ENCODE measurements around the gene NEXN. TPM values are rescaled to one million over a fixed set of nuclear protein-coding genes. Genes with fewer than 3 reads are reported as not detected.
"Not testable (repeated sequence)": the region's sequence is repeated elsewhere in the genome, so short reads cannot be mapped to it uniquely, and the experiment has no call there.

NEXN gene
- polyA plus RNA-seq, 1 donor, result 228 TPM

DNA sequence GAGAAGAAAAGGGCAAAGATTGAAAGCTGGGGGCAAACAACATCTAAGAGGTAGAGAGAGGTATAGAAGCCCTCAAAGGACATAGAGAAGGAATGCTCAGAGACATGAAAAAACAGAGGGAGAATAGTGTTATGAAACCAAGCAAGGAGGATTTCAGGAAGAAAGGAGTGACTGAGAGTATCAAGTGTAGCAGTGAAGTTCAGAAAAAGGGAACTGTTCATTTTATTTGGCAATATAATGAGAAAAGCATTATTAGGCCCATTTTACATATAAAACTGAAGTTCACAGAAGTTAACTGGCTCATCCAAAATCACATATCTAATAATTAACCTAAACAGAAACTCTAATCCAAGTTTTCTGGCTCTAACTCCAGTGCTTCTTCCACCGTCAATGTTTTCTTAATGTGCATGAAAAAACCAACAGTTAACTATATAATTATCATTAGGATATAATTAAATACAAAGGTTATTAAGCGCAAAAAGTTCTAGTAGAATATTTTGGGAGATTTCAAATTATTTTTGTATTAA is 17.7 kb downstream of the NEXN start:
- no peak for DNase-seq

DNA sequence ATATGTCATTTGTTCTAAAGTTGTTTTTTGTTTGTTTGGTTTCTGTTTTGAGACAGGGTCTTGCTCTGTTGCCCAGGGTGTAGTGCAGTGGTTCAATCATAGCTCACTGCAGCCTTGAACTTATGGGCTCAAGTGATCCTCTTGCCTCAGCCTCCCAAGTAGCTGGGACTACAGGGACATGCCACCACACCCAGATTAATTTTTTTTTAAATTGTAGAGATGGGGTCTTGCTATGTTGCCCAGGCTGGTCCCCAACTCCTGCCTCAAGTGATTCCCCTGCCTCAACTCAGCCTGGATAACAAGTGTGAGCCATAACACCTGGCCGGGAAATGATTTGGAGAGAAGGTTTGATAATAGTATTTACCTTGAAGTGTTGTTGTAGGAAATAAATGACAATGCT is 18.2 kb downstream of the NEXN start:
- DNase-seq, result no peak

DNA sequence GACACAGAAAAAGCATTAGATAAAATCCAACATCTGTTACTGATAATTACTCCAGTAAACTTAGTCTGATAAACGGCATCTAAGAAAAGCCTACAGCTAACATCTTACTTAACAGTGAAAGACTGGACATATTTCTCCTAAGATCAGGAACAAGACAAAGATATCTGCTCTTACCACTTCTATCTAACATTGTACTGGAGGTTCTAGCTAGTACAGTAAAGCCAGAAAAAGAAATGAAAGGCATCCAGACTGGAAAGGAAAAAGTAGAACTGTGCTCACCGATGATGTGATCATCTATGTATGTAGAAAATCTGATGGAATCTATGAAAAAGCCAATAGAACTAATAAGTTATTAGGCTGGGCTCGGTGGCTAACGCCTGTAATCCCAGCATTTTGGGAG is 21.7 kb downstream of the NEXN start:
- DNase-seq, result no peak

DNA sequence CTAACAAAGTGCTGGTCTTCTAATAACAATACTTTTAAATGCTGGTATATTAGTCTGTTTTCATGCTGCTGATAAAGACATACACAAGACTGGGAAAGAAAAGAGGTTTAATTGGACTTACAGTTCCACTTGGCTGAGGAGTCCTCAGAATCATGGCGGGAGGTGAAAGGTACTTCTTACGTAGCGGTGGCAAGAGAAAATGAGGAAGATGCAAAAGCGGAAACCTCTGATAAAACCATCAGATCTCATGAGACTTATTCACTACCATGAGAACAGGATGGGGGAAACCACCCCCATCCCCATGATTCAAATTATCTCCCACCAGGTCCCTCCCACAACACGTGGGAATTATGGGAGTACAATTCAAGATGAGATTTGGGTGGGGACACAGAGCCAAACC is 30.5 kb downstream of the NEXN start:
- DNase-seq, result not testable (repeated sequence)

DNA sequence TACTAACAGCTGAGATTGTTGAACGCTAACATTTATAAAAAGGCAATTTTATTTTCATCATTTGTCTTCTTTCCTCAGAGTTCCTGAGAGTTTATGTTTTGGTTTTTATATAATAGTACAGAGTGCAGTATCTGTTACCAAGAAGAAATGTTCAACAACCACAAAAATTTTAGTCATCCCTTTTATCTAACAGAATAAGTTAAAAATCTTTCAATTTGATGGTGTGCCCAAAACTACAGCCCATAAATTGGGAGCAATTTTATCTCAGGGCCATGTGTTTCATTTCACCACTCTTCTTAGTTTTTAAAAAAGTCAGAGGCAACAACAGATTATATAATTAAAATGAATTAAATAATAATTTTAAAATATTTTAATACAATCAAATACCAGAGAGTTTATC is 37.1 kb downstream of the NEXN start:
- no peak for DNase-seq

DNA sequence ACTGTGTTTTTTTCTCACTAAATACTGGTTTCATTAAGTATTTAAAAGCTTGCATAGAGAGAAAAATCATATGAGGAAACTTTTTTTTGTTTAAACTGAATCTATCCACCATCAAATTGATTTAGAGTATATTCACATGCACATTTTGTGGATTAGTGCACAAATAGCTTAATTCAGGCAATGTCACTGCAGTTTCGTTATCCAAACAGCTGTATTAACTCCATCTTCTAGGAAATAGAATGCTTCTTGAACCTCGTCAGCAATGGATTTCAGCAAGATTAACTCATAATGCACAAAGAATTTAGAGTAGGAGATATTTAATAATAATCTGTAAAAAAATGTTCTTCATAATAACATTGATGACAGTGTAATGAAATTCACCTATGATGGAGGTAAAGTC is 37.5 kb downstream of the NEXN start:
- DNase-seq, result no peak

DNA sequence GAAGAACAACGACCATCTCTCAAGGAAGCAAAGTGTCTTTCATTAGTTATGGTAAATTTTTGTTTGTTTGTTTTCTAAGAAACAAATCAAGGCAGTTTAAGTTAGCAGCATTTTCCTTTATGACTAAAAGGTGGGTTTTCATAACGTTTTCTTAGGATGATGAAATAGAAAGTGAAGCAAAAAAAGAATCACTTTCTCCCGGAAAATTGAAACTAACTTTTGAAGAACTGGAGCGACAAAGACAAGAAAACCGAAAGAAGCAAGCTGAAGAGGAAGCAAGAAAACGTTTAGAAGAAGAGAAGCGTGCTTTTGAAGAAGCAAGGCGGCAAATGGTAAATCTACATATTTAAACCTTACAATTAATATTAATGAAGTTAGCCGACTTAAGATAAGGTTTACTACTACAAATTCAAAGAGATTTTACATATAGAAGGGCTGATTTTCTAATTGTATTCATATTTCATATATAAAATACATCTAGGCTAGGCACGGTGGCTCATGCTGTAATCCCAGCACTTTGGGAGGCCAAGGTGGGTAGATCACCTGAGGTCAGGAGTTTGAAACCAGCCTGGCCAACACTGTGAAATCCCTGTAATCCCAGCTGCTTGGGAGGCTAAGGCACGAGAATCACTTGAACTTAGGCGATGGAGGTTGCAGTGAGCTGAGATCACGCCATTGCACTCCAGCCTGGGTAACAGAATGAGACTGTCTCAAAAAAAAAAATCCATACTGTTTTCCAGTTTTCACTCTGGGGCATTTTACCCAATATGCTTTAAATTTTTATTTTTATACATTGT is 38.3 kb downstream of the NEXN start:
- no peak for DNase-seq

- no peak for DNase-seq
These were observed 39.0 kb downstream of the NEXN start for GRCh38 chr1:77927414-77927813.

DNA sequence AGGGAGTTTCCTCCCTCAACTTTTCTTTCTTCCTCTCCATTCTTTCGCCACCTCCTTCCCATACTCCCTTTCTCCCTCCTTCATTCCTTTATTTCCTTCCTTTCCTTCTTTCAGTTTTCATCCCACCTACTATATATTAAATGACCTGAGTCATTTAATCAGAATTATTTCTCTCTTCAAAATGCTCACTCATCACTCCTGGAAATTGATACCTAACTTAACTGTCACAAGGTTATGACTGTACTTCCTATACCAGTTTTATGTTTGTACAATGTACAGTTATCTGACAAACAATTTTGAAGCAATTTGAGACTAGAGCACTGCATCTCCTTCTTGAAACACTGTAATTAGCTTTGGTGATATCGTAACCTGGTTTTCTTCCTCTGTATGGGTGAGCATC is 41.4 kb downstream of the NEXN start:
- DNase-seq, result no peak

GRCh38 chr1:77938651-77939050 is 50.2 kb downstream of the NEXN start:
- DNase-seq, result no peak

DNA sequence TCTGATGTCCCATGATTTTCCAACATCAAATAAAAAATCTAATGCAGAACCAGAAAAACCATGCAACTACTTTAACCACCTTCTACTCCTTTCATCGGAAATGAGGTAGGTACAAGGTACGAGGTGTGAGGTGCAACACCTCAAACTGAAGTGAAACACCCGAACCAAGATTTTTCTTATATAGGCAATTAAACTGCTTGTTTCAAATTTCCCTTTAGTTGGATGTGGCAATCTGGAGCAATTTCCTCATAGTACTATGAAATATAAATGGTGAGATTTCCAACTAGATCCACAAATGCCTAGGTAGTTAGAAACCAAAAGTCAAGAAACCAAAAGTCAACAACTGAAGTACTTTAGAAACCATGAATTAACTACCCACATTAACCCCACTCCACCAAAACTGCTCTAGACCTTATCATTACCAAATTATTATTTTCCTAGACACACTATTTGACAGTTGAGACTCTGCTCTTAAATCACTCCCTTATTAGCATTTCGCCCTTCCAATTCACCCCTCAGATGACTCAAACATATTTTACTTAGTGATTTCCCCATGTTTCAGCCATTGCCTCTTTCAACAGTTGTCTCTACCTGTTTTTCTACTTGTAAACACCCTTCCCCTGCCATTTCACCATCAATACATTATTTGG is 52.6 kb downstream of the NEXN start:
- DNase-seq, result no peak

GRCh38 chr1:77942400-77943140 is 54.1 kb downstream of the NEXN start:
- DNase-seq, result no peak

- no peak for DNase-seq
These were observed 56.9 kb downstream of the NEXN start for GRCh38 chr1:77945345-77945744.

DNA sequence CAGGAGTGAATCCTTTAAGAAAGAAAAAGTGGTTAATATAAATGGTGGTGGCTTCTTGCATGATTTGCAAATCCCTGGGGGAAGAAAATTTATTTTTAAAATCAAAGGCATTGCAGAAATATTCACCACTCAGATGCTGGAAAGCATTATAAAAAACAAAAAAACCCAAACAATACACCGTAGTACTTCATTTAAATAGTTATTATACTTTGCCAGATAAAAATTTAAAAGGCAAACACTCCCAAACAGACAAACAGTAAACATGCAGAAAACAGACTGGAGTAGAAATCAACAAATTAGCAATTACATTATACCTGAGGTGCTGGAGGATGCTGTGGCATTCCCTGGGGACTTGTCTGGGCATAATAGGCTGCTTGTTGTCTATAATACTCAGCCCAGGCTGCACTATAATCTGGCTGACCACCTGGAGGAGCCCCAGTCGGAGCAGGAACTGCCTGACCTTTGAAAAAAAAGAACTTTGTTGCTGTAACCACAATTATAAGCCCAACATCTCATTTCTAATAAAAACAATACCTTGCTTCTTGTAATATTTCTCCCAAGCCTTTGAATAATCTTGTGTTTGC is 60.5 kb downstream of the NEXN start:
- DNase-seq, result peak; percentile 11

- DNase-seq, result no peak
These were observed 62.4 kb downstream of the NEXN start for GRCh38 chr1:77950873-77951272.

GRCh38 chr1:77951328-77951727 is 62.9 kb downstream of the NEXN start:
- DNase-seq, result no peak

DNA sequence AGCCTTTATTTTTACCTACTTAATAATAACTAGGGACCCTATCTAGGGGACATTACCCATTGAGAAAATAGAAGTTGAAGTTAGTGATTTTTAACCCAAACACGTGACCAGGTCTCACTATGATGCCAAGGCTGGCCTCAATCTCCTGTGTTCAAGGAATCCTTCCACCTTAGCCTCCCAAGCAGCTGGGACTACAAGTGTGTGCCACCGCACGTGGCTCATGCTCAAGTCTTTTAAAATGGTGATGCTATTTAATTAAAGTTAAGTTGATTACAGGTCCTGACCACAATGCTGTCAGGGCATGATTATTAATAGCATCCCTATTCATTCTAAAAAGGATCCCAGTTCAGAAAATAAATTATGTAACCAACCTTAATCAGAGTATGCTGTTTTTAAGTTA is 65.5 kb downstream of the NEXN start:
- DNase-seq, result no peak

DNA sequence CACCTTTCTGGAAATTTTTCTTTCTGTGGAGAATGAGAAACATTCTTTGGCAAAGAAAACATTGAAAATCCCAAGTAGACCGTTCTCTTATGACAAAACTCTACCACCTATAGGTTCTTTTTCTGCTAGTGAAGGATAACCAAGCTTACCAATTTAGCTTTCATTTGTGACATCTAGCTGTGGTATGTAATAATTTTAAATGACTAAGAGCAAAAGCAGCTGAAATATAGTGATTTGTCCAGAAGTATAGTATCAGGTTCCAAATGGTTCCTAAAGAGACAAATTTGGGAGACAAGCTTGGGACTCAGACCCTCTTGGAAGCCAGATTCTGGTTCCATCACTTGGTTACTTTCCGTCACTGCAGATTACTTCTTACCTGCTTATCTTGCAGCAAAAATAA is 66.1 kb downstream of the NEXN start:
- DNase-seq, result no peak

DNA sequence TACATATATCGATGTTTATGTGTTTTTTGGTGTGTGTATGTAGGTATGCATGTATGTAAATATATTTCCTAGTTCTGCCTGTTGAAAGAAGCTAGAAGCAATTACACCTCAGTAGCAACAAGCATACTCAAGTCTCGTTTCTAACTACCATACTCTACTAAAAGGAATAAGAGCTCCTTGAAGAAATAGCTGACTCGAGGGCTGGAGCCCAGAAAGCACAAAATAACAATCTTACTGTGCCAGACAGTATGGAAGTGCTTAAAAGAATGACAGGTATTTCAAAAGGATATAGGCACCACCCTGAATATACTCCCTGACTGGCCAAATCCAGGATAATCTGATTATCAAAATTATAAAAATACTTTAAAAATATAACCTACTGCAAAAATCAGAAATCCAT is 67.3 kb downstream of the NEXN start:
- DNase-seq, result no peak

- DNase-seq, result no peak
These were observed 68.0 kb downstream of the NEXN start for GRCh38 chr1:77956464-77956863.

- DNase-seq, result no peak
These were observed 70.0 kb downstream of the NEXN start for GRCh38 chr1:77958391-77958790.

DNA sequence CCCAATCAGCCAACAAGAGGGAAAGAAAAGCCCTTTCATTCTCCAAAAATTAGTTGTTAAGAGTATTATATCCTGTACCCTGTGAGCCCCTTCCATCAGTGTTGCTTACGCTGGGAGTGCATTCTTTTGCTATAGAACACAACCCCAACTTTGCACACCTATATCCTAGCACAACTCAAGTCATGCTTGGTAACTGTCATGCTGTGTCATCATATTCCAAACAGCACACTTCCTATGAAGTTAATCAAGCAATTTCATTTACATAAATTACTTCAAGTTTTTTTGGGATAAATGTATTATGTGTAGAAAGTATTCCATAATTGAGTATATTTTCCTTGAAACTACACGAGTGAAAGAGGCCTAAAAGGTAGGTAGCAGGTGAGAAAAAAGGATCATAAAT is 70.4 kb downstream of the NEXN start:
- DNase-seq, result no peak

- DNase-seq, result no peak
These were observed 73.0 kb downstream of the NEXN start for GRCh38 chr1:77961392-77961791.

Measured in hindlimb muscle (tissue), 1 donor.